ENCODE data around the gene DNAJB11.
A peak's percentile ranks its signal among the peaks of the same experiment; 100 is the strongest.
"Not testable (repeated sequence)": the region's sequence is repeated elsewhere in the genome, so short reads cannot be mapped to it uniquely, and the experiment has no call there.

The DNAJB11 gene

GRCh38 chr3:186570096-186570940 lies at the start of gene DNAJB11:
Gene DNAJB11, plus strand, starts transcription at chr3:186570720. Its CDS starts 178 bp downstream, at chr3:186570898.
- peak; percentile 99 for DNase-seq

GRCh38 chr3:186520957-186521842 lies 49.3 kb upstream of the DNAJB11 start:
- DNase-seq = no peak

GRCh38 chr3:186523022-186523421 lies 47.5 kb upstream of the DNAJB11 start:
- DNase-seq = no peak

GRCh38 chr3:186523434-186523833 lies 47.1 kb upstream of the DNAJB11 start:
- no peak for DNase-seq

DNA sequence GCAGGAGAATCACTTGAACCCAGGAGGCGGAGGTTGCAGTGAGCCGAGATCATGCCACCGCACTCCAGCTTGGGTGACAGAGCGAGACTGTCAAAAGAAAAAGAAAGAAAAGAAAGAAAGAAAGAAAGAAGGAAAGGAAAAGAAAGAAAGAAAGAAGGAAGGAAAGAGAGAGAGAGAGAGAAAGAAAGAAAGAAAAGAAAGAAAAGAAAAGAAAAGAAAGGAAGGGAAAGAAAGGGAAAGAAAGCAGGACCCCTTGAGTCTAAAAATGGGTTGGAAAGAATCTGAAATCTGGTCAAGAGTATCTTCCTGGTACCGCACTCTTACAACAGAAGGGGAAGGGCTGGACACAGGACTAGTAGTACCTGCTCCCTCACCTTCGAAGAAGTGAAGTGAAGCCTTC lies 45.9 kb upstream of the DNAJB11 start:
- no peak for DNase-seq

- no peak for DNase-seq
These were observed 44.9 kb upstream of the DNAJB11 start for GRCh38 chr3:186525369-186526255.

DNA sequence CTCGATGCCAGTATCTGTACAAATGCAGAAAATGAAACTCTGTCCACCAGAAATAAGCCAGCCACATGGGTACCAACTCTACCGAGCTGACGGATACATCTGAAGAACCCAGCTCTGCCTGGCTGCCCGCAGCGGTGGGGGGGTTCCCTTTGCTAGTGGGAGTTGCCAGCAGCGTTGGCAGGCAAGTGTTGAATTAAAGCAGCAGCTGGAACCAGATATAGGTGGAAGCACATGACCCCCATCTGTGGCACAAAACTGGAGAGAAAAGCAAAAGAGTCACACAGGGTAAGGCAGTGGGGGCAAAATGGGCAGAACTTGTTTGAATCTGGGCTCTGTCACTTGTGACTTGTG lies 44.3 kb upstream of the DNAJB11 start:
- no peak for DNase-seq

GRCh38 chr3:186529201-186529999 lies 41.1 kb upstream of the DNAJB11 start:
- DNase-seq = no peak

GRCh38 chr3:186530415-186530814 lies 40.1 kb upstream of the DNAJB11 start:
- no peak for DNase-seq

DNA sequence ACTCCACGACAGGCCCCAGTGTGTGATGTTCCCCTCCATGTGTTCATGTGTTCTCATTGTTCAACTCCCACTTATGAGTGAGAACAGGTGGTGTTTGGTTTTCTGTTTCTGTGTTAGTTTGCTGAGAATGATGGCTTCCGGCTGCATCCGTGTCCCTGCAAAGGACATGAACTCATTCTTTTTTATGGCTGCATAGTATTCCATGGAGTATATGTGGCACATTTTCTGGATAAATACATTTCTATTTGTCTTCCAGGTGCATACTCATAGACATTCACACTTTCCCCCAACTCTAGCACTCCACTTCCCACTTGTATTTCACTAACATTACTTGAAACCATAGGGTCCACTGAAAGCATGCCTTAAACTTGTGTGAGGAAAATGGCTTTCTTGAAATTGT lies 38.8 kb upstream of the DNAJB11 start:
- DNase-seq = not testable (repeated sequence)

- DNase-seq = no peak
These were observed 37.9 kb upstream of the DNAJB11 start for GRCh38 chr3:186532598-186533072.

DNA sequence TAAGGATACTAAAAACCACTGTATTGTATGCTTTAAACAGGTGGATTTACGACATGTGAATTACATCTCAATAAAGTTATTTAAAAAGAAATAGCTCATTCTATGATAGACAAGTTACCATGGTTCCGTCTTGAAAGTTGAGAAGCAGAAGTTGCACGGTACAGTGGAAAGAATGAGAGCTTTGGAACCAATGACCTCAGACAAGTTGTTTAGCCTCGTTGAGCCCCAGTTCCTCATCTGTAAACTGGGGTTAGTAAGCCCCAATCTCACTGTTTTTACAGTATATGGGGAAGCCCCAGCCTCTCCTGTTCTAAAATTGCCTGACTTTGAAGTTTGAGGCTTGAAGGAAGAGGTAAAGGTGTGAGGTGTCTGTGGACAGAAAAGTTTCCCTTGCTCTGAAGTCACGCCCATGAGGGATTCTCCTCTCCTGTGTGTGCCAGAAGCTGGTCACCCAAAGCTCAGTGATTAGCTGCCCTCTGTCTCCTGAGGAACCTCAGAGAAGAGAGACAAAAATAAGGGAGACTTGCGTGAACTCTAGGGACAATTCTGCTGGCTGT lies 36.3 kb upstream of the DNAJB11 start:
- peak; percentile 64 for DNase-seq

DNA sequence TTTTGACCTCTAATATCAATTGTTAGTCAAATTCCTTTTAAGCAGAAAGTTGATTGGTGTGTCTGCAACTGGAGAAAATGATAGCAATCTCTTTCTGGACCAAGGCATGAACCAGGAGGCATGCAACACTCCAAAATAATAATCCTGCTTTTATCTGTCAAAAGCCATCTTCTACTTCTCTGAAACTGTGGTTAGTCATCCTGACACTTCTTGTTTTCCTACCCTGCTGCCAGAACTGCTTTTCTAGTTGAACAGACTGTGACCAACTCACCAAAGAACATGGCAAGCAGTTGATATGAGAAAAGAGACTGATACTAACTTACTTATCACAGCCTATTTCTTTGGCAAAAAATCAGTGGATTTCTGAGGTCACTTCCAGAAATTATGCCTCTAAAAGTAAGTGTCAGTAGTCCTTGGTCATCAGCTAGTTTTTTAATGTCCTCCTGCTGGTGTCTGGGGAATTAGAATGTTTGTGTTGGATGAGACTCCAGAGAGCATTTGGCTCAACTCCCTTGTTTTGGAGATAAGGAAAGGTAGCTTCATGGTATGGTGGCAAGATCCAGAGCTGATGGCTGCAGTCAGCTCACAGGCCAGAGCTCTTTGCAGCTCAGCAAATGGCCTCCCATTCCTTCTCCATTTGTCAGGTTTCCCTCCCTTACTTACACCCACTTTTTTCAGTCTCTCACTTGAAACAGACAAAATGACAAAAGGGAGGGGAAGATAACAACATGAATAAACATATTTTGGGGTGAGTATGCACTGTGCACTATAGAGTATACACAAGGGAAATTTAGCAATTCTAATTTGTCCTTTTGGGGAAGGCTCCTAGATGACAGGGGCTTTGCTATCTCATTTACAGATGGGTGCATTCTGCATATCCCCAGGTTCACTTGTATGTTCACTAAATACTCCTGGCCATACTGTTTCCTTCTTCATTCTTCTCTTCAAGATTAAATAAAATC lies 33.4 kb upstream of the DNAJB11 start:
- DNase-seq = no peak

DNA sequence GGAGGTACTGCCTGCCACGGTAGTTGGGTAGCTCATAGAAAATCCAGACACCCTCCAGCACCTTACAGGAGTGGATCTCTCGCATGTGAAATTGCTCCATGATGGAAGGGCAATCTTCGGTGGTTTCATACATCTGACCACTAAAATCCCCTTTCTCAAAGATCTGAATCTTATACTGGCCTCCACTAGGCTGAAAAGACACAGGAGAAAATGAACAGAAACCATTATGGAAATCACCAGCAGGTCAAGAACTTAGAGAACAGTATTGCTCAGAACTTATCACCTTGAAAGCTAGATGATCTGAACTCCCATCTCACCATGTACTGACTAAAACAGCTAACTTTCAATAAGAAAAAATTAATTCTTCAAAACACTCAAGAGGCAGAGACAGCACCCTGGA lies 31.7 kb upstream of the DNAJB11 start:
- DNase-seq = no peak

DNA sequence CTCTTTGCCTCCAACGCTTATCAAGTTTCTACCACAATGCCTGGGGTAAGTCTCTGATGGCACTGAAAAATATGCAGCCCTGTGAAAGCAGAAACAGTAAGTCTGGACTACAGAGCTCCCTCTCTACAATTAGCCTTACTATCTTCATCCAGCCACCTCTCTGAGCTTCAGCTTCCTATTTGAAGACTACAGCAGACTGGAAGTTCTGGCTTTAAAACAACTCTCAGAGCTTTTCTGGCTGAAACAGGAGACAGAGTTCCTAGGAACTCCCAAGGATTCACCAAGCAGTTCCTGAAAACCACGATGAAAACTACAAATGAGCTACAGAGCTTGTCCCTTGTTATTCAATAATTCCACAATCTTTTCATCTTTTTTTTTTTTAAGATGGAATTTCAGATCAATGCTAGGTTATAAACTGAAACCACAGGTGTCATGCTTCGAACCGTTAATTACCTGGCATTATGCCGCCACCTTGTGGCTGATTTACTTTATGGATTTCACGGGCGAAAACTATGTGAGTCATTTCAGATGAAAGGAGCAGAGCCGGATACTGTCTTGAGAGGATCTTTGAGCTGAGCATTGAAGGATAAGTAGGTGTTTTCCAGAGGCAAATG lies 30.2 kb upstream of the DNAJB11 start:
- peak; percentile 89 for DNase-seq

DNA sequence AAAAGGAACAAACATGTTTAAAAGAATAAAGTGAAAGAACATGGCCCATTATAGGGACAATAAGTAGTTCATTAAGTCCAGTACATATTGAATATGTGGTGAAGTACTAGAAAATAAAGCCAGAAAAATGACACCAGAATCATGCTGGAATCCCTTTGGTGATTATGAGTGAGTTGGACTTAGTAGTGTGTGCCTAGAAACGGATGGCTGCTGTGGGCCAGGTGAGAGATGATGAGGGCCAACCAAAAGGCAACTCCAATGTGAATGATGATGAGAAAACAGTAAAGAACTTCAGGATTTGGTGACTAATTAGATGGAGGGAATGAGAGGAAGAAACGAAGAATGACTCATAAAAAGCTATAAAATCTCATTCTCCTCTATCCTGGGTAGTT lies 29.7 kb upstream of the DNAJB11 start:
- DNase-seq = no peak

DNA sequence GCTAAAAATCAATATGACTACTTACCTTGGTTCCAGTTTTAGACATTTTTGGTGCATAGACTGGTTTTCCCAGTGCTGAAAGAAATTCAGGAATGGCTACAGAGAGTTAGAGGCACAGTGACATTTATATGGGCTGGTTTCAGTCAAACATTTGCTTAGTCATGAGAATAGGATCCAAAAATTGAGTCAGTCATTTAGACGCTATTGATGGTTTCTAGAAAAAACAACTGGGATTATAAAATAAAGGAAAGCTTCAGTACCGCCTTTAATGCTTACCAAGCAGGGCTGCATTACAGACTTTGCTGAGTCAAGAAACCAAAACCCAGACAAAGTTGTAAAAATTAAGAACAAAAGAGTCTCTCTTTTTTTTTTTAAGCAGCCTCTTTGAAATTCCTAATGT lies 26.2 kb upstream of the DNAJB11 start, which contains the start of gene CRYGS:
TSS of gene CRYGS (minus strand) at position 100 of the 400 bp plus-strand sequence. CDS start at position 46, 54 bp downstream.
- DNase-seq = no peak

DNA sequence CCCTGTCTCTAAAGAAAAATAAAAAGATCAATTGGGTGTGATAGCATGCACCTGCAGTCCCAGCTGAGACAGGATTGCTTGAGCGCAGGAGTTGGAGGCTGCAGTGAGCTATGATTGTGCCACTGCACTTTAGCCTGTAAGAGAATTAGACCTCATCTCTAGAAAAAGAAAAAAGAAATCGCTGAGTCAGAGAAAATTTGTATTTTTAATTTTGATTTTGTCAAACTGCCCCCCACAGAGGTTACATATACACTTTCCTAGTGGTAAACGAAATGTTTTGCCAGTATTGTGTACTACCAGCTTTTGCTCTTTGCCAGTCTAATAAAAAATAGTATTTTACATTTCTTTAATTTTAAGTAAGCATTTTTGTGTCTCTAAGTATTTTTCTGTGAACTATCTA lies 21.0 kb upstream of the DNAJB11 start:
- DNase-seq = no peak

DNA sequence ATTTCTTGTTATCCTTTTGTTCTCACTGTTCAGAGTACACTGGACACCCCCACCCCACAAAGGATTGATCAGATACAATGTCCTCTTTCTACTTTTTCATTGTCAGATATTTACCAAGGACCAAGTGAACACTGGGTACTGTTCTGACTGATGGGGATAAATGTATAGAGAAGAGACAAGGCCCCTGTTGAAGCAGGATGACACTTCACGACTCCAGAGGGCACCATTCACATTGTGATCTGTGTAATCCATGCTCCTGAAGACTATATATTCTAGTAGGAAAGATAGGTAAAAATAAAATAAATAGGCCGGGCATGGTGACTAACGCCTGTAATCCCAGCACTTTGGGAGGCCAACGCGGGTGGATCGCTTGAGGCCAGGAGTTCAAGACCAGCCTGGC lies 19.1 kb upstream of the DNAJB11 start:
- DNase-seq = no peak

Data from CD4-positive, alpha-beta T cell treated with Interleukin-4 for 4 hours (primary cell).